GM12891 (cell line): ENCODE data around the gene DPM2.

ENCODE experiments used
- PAX5 ChIP-seq: IDR thresholded peaks from 2 replicates; pipeline ENCODE4 v1.6.1; 2011; ENCODE audit warnings: low read length, moderate library complexity, mild to moderate bottlenecking; ENCODE audit not compliant: insufficient read depth, severe bottlenecking
- POLR2A ChIP-seq: IDR thresholded peaks from 2 replicates; pipeline ENCODE4 v1.6.1; 2011; ENCODE audit warnings: low read depth, low read length, control low read depth
- POLR2AphosphoS5 ChIP-seq: IDR thresholded peaks from 2 replicates; pipeline ENCODE4 v1.6.1; 2011; ENCODE audit warnings: low read depth, low read length, control low read depth
- SPI1 ChIP-seq: IDR thresholded peaks from 2 replicates; pipeline ENCODE4 v1.6.1; 2011; ENCODE audit warnings: low read depth, low read length, control low read depth
- TAF1 ChIP-seq: IDR thresholded peaks from 2 replicates; pipeline ENCODE4 v1.6.1; 2011; ENCODE audit warnings: low read depth, low read length, control low read depth

GRCh38 chr9:127958728-127959127 is 21.1 kb upstream of the DPM2 start:
- TF ChIP-seq POLR2AphosphoS5 (no peak), TAF1 (no peak), POLR2A (no peak), SPI1 (no peak), PAX5 (no peak)
